Measurements from ENCODE around the gene USP22.

DNA sequence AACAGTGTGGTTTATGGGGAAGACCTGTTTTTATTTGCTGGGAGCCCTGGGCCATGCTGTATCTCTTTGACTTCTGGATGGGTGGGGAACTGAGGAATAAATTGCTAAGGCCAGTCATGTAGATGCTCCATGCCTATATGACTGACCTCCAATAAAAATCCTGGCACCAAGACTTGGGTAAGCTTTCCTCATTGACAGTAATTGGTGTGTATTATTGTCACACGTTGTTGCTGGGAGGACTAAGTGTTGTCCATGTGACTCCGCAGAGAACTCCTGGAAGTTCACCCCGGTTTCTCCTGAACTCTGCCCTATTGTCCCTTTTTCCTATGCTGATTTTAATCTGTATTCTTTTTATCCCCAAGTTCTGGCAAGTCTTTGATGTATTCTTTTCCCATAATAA lies 33.4 kb upstream of the USP22 start:
- TF ChIP-seq CTCF (IDR thresholded peaks at IDR 0.05) (no peak), POLR2A (IDR thresholded peaks at IDR 0.05) (no peak)
